Measurements from ENCODE around the gene ID2.
A peak's percentile ranks its signal among the peaks of the same experiment; 100 is the strongest.

Gene ID2

GRCh38 chr2:8681786-8682692 is at the start of gene ID2:
ID2 (plus strand) TSS chr2:8682056; CDS start chr2:8682166, 110 bp downstream.
- Mint-ChIP-seq H3K27me3 (peaks cover 45 to 58% of the 10 kb centered on the region in 2 donors), H3K36me3 (peaks cover 9 to 27% of the 10 kb centered on the region in 2 donors), H3K4me1 (peaks cover 37 to 64% of the 10 kb centered on the region in 2 donors), H3K4me3 (peak within 1 kb of the TSS; percentile 95 to 98), H3K9me3 (no peaks in the 10 kb centered on the region), H3K27ac (peak within 1 kb of the TSS; percentile 96)
- DNase-seq (peak; percentile 97), ATAC-seq (replicated peaks) (peak; percentile 72 to 78)

- DNase-seq, result no peak
- H3K27me3 Mint-ChIP-seq, result peaks cover 7 to 39% of the 10 kb centered on the region in 2 donors
- peaks cover 0 to 2% of the 10 kb centered on the region in 2 donors for H3K36me3 Mint-ChIP-seq
- no peak for ATAC-seq (replicated peaks)
- H3K4me3 Mint-ChIP-seq, result no peak overlapping the region
- H3K4me1 Mint-ChIP-seq, result peaks cover 14 to 30% of the 10 kb centered on the region in 2 donors
- H3K27ac Mint-ChIP-seq, result no peak overlapping the region
- no peaks in the 10 kb centered on the region for H3K9me3 Mint-ChIP-seq
These were observed 49.1 kb upstream of the ID2 start for GRCh38 chr2:8632755-8633154.

- Mint-ChIP-seq H3K4me1 (peaks cover 12 to 25% of the 10 kb centered on the region in 2 donors), H3K4me3 (no peak overlapping the region), H3K36me3 (peaks cover 0 to 2% of the 10 kb centered on the region in 2 donors), H3K9me3 (no peaks in the 10 kb centered on the region), H3K27me3 (peaks cover 7 to 43% of the 10 kb centered on the region in 2 donors), H3K27ac (no peak overlapping the region)
- ATAC-seq (replicated peaks) (no peak), DNase-seq (no peak)
These were observed 48.6 kb upstream of the ID2 start for GRCh38 chr2:8633186-8633734.

GRCh38 chr2:8633735-8634313 is 48.0 kb upstream of the ID2 start:
- peaks cover 0 to 2% of the 10 kb centered on the region in 2 donors for H3K36me3 Mint-ChIP-seq
- ATAC-seq (replicated peaks) (no peak), DNase-seq (no peak)
- no peak overlapping the region for H3K4me3 Mint-ChIP-seq
- no peaks in the 10 kb centered on the region for H3K9me3 Mint-ChIP-seq
- H3K27ac Mint-ChIP-seq, result no peak overlapping the region
- H3K27me3 Mint-ChIP-seq, result peaks cover 7 to 41% of the 10 kb centered on the region in 2 donors
- H3K4me1 Mint-ChIP-seq, result peaks cover 7 to 19% of the 10 kb centered on the region in 2 donors

- Mint-ChIP-seq H3K4me3 (no peak overlapping the region), H3K27me3 (peaks cover 7 to 41% of the 10 kb centered on the region in 2 donors), H3K36me3 (peaks cover 0 to 2% of the 10 kb centered on the region in 2 donors), H3K4me1 (peaks cover 4 to 12% of the 10 kb centered on the region in 2 donors), H3K27ac (no peak overlapping the region), H3K9me3 (no peaks in the 10 kb centered on the region)
- DNase-seq, result no peak
- no peak for ATAC-seq (replicated peaks)
These were observed 47.2 kb upstream of the ID2 start for GRCh38 chr2:8634466-8635172.

- Mint-ChIP-seq H3K36me3 (peaks cover 0 to 2% of the 10 kb centered on the region in 2 donors), H3K27me3 (peaks cover 7 to 41% of the 10 kb centered on the region in 2 donors), H3K9me3 (no peaks in the 10 kb centered on the region), H3K27ac (peak overlapping the region; percentile 5), H3K4me1 (peaks cover 4 to 12% of the 10 kb centered on the region in 2 donors), H3K4me3 (no peak overlapping the region)
- ATAC-seq (replicated peaks), result no peak
- no peak for DNase-seq
These were observed 45.8 kb upstream of the ID2 start for GRCh38 chr2:8636041-8636491.

GRCh38 chr2:8636721-8637636 is 44.9 kb upstream of the ID2 start:
- H3K9me3 Mint-ChIP-seq, result no peaks in the 10 kb centered on the region
- peak overlapping the region in 1 of 2 donors; percentile 22 for H3K4me3 Mint-ChIP-seq
- H3K36me3 Mint-ChIP-seq, result no peaks in the 10 kb centered on the region
- H3K4me1 Mint-ChIP-seq, result peaks cover 0 to 3% of the 10 kb centered on the region in 2 donors
- peak overlapping the region; percentile 9 for H3K27ac Mint-ChIP-seq
- ATAC-seq (replicated peaks), result no peak
- peaks cover 7 to 39% of the 10 kb centered on the region in 2 donors for H3K27me3 Mint-ChIP-seq
- DNase-seq, result no peak

- Mint-ChIP-seq H3K9me3 (no peaks in the 10 kb centered on the region), H3K27ac (peak overlapping the region; percentile 32), H3K4me1 (no peaks in the 10 kb centered on the region), H3K4me3 (no peak overlapping the region), H3K27me3 (peaks cover 7 to 34% of the 10 kb centered on the region in 2 donors), H3K36me3 (no peaks in the 10 kb centered on the region)
- ATAC-seq (replicated peaks) (no peak), DNase-seq (no peak)
These were observed 43.5 kb upstream of the ID2 start for GRCh38 chr2:8638327-8638726.

GRCh38 chr2:8639122-8639635 is 42.7 kb upstream of the ID2 start:
- DNase-seq (no peak), ATAC-seq (replicated peaks) (no peak)
- no peaks in the 10 kb centered on the region for H3K4me1 Mint-ChIP-seq
- H3K36me3 Mint-ChIP-seq, result no peaks in the 10 kb centered on the region
- H3K4me3 Mint-ChIP-seq, result no peak overlapping the region
- H3K27me3 Mint-ChIP-seq, result peaks cover 3 to 25% of the 10 kb centered on the region in 2 donors
- H3K27ac Mint-ChIP-seq, result peak overlapping the region; percentile 22
- H3K9me3 Mint-ChIP-seq, result no peaks in the 10 kb centered on the region

GRCh38 chr2:8640498-8640897 is 41.4 kb upstream of the ID2 start:
- ATAC-seq (replicated peaks) (no peak), DNase-seq (no peak)
- Mint-ChIP-seq H3K27ac (no peak overlapping the region), H3K4me3 (no peak overlapping the region), H3K4me1 (no peaks in the 10 kb centered on the region), H3K27me3 (peaks cover 0 to 21% of the 10 kb centered on the region in 2 donors), H3K36me3 (no peaks in the 10 kb centered on the region), H3K9me3 (no peaks in the 10 kb centered on the region)

GRCh38 chr2:8641301-8641965 is 40.4 kb upstream of the ID2 start:
- peaks cover 0 to under 1% of the 10 kb centered on the region in 2 donors for H3K36me3 Mint-ChIP-seq
- no peak overlapping the region for H3K27ac Mint-ChIP-seq
- peaks cover 0 to 4% of the 10 kb centered on the region in 2 donors for H3K9me3 Mint-ChIP-seq
- no peak overlapping the region for H3K4me3 Mint-ChIP-seq
- H3K4me1 Mint-ChIP-seq, result no peaks in the 10 kb centered on the region
- H3K27me3 Mint-ChIP-seq, result peaks cover 5 to 21% of the 10 kb centered on the region in 2 donors
- ATAC-seq (replicated peaks), result no peak
- DNase-seq, result no peak

- Mint-ChIP-seq H3K27ac (no peak overlapping the region), H3K4me3 (no peak overlapping the region), H3K27me3 (peaks cover 5 to 10% of the 10 kb centered on the region in 2 donors), H3K4me1 (no peaks in the 10 kb centered on the region), H3K36me3 (peaks cover 0 to 3% of the 10 kb centered on the region in 2 donors), H3K9me3 (peaks cover 0 to 6% of the 10 kb centered on the region in 2 donors)
- no peak for ATAC-seq (replicated peaks)
- no peak for DNase-seq
These were observed 39.3 kb upstream of the ID2 start for GRCh38 chr2:8642366-8643068.
